Skin of body (tissue), 2 donors: Measurements from ENCODE around the gene PGAM2. TPM values are rescaled to one million over a fixed set of nuclear protein-coding genes. Genes with fewer than 3 reads are reported as not detected.
"Not testable (repeated sequence)": the region's sequence is repeated elsewhere in the genome, so short reads cannot be mapped to it uniquely, and the experiment has no call there.

Experiments used
- DNase-seq: peaks from one replicate; lab custom pipeline; 2025; lab: John Stamatoyannopoulos, UW
- total RNA-seq: library from RNA; depleted of rRNA; stranded (reverse); fragments of >200 nt; gene quantifications from one replicate; pipeline ENCODE4 v1.2.3, GENCODE V29; 2014

Gene PGAM2
- total RNA-seq, 1 donor from 2014 or later, result 45.8 TPM

GRCh38 chr7:44033971-44034844 is 31.2 kb downstream of the PGAM2 start:
- DNase-seq, result not testable (repeated sequence)

DNA sequence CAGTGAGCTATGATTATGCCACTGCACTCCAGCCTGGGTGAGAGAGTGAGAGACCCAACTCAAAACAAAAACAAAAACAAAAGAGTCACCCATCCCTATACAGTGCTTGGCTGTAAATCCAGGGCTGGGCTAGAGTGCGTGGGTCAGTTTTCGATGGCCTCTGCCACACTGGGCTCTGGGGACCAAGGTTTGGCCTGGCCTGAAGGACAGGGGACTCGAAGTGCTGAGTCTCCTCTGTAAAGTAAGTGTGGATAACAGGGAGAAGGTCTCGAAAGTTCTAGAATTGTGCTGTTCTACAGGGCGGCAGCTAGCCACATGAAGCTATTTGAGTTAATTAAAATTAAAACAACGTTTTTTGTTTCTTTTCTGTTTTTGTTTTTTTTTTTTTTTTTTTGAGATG is 33.3 kb downstream of the PGAM2 start:
- DNase-seq, result not testable (repeated sequence)

DNA sequence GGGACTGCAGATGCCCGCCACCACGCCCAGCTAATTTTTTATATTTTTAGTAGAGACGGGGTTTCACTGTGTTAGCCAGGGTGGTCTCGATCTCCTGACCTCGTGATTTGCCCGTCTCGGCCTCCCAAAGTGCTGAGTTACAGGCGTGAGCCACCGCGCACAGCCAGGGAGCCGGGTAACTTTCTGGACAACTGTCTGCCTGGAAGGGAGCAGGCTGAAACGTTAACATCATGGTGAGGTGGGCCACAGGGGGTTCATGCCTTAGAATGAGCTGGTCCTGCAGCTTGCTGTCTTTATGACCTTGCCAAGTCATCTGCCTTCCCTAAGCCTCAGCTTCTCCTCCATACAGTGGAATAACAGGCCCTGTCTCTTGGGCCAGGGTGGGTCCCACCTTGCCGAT is 34.0 kb downstream of the PGAM2 start:
- DNase-seq, result not testable (repeated sequence)

DNA sequence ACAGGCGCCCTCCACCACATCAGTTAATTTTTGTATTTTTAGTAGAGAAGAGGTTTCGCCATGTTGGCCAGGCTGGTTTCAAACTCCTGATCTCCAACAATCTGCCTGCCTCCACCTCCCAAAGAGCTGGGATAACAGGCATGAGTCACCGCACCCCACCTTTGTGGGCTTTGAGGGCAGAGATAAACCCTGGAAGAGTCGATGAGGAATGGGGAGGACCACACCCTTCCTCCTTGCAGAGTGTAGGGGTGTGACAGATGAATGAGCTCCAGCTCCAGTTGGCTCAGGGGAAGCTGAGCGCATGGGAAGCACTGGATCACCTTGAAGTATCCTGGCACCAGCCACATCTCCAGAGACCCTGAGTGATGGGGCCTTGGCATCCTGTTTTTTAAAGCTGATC is 35.3 kb downstream of the PGAM2 start:
- not testable (repeated sequence) for DNase-seq

- not testable (repeated sequence) for DNase-seq
These were observed 35.9 kb downstream of the PGAM2 start for GRCh38 chr7:44029433-44029832.

GRCh38 chr7:44022796-44023467 is 42.4 kb downstream of the PGAM2 start:
- DNase-seq, result not testable (repeated sequence)

DNA sequence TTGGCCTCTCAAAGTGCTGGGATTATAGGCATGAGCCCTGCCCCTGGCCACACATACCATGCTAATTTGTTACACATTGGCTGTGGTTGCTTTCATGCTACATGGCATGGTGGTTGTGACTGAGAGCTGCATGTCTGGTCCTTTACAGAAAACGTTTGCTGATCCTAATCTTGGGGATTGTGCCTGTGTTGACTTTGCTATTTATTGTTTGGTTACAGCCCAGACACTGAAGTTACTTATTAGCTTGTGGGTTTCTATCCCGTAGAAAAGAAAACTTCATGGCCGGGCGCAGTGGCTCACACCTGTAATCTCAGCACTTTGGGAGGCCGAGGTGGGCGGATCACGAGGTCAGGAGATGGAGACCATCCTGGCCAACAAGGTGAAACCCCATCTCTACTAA is 43.3 kb downstream of the PGAM2 start:
- DNase-seq, result not testable (repeated sequence)

DNA sequence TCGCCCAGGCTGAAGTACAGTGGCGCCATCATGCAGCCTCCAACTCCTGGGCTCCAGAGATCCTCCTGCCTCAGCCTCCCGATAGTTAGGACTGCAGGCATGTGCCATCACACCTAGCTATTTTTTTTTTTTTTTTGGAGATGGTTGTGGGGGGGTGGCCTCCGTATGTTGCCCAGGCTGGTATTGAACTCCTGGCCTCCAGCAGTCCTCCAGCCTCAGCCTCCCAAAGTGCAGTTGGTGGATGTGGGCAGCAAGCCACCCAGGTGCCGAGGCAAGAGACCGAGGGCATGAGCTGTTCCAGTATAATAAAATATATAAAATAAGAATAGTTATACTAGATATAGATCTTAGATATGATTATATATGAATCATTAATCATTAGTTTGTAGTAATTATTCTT is 45.5 kb downstream of the PGAM2 start:
- DNase-seq, result not testable (repeated sequence)

DNA sequence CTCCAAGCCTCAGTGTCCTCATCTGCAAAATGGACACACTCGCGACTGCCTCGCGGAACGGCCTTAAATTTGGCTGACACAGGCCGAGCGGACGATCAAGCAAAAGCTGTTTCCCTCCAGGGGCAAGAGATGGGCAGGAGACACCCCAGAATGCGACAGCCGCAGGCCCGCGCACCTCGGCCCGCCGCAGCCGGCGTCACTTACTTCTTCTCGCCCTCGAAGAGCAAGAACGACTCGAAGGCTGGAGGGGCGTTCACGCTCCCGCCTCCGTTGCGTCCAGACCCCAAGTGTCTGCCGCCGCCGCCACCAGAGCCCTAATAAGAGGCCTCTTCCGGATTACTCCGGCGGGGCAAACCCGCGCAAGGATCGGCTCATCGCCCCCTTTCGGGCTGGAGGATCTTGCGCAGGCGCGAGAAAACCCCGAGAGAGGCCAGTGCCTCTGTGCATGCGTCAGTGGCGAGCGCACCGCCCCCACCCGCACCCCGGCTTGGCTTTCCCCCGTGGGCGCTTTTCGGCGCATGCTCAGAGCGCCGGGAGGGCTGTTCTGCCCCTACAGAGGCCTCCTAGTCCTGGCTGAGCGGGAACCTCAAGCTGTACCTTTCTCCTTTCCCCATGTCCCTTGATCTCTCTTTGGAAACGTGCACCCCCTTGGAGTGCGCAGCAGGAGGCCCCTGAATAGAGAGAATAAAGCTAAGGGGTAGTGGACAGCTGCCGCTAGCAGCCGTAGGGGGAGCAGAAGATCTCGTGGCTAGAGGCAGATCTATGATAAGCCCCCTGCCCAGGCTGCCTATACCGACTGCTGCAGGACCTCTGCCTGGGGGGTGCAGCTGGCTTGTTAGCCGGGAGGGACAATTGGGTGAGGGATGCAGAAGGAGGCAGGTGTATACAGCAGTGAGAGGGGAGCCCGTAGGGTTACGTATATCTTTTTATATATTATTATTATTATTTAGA is 46.2 kb downstream of the PGAM2 start:
- DNase-seq, result peak; percentile 92

GRCh38 chr7:44015090-44015489 is 50.3 kb downstream of the PGAM2 start:
- DNase-seq, result not testable (repeated sequence)

Other genes starting within 250 kb of the PGAM2 start
- 22.5 TPM for gene MRPS24, start 196.1 kb downstream of the PGAM2 start, total RNA-seq
- 18.3 TPM for gene URGCP, start 159.0 kb downstream of the PGAM2 start, total RNA-seq
- gene UBE2D4, start 139.1 kb downstream of the PGAM2 start, total RNA-seq, result 6.9 TPM
- 0.10 TPM for gene SPDYE1, start 67.7 kb downstream of the PGAM2 start, total RNA-seq
- gene DBNL, start 20.9 kb downstream of the PGAM2 start, total RNA-seq, result 47.2 TPM
- gene POLM, start 17.0 kb upstream of the PGAM2 start, total RNA-seq, result 10.8 TPM
- 56.3 TPM for gene AEBP1, start 38.8 kb upstream of the PGAM2 start, total RNA-seq
- 46.2 TPM for gene POLD2, start 58.0 kb upstream of the PGAM2 start, total RNA-seq
- gene MYL7, start 75.8 kb upstream of the PGAM2 start, total RNA-seq, result 2.0 TPM
- 0.79 TPM for gene GCK, start 123.9 kb upstream of the PGAM2 start, total RNA-seq
- gene YKT6, start 135.4 kb upstream of the PGAM2 start, total RNA-seq, result 36.1 TPM